DMS153 treated with DMSO at 0.1 percent for 48 hours (cell line): ENCODE results near the gene SLC35A5.
"Not testable (repeated sequence)": the region's sequence is repeated elsewhere in the genome, so short reads cannot be mapped to it uniquely, and the experiment has no call there.

Experiments
- DNase-seq: peaks from one replicate; lab custom pipeline; 2025; ENCODE audit not compliant: unreplicated experiment; lab: John Stamatoyannopoulos, UW

Gene SLC35A5, protein sequence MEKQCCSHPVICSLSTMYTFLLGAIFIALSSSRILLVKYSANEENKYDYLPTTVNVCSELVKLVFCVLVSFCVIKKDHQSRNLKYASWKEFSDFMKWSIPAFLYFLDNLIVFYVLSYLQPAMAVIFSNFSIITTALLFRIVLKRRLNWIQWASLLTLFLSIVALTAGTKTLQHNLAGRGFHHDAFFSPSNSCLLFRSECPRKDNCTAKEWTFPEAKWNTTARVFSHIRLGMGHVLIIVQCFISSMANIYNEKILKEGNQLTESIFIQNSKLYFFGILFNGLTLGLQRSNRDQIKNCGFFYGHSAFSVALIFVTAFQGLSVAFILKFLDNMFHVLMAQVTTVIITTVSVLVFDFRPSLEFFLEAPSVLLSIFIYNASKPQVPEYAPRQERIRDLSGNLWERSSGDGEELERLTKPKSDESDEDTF

DNA sequence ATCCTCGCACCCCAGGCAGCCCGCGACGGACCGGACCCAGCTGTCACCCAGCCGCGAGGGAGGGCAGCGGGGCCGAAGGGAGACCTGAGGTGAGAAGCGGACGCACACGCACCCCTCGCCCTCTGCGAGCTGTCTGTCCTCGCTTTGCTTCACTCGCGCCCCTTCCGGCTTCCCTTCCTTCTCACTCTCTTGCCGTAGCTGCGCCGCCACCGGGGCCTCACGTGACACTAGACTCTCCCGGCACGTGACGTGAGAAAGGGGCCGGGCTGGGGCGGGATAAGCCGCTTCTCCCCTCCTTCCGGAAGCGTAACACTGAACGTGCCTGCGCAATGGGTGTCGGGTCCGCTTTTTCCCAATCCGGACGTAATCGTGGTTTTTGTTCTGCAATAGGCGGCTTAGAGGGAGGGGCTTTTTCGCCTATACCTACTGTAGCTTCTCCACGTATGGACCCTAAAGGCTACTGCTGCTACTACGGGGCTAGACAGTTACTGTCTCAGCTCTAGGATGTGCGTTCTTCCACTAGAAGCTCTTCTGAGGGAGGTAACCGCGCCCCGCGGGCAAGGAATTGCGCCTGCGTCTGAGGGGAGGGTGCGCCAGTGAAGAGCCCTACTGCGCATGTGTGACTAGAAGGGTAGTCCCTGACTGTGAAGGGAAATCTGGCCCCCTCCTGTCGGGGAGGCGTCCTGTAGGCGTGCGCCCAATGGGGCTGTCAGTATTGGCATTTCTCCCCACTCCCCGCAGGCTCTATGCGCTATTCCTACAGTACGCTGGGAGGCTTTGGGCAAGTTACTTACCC is at the start of gene SLC35A5, which contains the start of gene ATG3:
TSS of gene SLC35A5 (plus strand) at position 312 of the 796 bp plus-strand sequence. CDS start 1,359 bp downstream, outside the sequence.
TSS of gene ATG3 (minus strand) at position 229 of the 796 bp plus-strand sequence. CDS start 434 bp downstream, outside the sequence.
- peak; percentile 94 for DNase-seq

DNA sequence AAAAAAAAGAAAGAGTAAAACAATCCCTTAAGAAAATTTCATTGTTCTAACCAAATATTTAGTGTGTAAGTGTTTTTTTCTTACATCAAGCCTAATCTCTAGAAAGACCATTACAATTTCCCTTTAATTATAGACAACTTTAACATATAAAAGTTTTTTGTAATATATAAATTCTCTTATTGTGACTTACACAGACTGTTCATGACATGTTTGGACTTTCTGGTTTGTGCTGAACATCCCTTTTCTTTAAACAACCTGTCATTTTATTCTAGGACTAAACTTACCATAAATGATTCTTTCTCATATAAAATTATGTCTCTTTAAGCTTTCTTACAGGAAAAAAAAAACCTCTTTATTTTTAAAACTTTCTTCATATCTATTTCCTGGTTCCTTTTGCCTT is 49.5 kb upstream of the SLC35A5 start:
- DNase-seq, result no peak

DNA sequence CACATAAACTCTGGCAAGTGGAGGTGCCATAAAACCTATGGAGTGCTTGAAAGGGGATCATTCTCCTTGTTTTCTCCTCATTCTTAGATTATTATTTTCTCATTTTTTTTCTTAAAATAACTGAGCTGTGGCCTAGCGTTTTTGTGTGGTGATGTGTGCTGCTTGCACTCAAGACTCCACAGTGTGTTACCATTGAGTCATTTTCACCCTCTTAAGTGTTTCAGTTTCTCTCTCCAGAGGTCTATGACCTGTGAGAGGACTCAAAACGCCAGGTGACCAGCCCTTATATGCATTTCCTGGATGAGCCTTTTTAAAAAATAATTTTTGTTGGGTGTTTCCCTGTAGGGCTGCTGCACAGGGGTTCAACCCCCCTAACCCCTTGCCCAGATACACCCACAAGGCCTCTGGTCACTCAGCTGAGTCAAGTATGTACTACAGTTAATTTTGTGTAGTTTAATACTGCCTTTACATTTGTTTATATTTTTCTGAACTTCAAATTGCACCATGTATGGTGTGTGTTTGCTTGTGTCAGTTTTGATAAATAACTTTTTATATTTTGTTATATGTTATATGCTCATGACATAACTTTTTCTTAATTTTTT is 47.2 kb upstream of the SLC35A5 start:
- no peak for DNase-seq

DNA sequence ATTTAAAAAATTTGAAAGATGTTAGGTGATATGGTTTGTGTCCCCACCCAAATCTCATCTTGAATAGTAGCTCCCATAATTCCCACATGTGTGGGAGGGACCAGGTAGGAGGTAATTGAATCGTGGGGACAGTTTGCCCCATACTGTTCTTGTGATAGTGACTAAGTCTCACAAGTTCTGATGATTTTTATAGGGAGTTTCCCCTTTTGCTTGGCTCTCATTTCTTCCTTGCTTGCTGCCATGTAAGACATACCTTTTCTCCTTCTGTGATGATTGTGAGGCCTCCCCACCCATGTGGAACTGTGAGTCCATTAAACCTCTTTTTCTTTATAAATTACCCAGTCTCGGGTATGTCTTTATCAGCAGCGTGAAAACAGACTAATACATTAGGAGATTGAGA is 42.9 kb upstream of the SLC35A5 start:
- not testable (repeated sequence) for DNase-seq

DNA sequence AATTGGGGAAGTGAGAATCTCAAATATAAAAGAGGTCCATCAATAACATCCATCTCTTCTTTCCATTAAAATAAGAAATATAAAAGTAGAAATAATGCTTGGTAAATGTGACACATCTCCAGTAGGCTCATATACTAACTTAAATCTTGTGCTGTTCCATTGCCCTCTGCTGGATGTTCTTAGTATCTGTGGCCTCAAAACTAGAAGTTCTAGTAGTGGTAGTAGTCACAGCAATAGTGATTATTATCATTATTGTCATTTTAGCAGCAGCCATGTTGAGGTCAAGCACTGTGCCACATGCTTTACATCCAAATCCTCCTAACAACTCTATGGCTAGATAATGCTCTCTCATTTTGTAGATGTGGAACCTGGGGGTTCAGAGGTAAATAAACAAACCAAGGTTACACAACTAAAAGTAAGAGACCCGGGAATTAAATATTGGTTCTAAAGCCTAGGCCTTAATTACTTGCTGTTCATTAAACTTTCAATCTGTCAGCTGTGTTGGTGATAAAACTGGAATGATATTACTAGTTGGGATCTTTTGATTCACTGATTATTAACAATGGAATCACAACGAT is 42.3 kb upstream of the SLC35A5 start:
- DNase-seq, result peak; percentile 43

DNA sequence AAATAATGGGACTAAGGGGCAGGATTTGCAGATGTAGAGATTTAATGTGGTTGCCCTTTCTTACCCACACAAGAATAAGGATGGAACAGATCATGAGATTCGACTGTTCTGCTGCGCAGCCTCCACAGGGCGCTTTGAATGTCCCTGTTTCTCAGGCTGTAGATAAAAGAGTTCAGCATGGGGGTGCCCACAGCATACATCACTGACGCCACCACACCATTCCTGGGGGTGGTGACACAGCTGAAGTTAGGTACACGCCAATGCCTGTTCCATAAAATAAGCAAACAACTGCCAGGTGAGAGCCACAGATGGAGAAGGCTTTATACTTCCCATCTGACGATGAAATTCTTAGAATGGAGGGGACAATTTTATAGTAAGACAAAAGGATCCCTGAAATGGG is 37.7 kb upstream of the SLC35A5 start:
- not testable (repeated sequence) for DNase-seq

DNA sequence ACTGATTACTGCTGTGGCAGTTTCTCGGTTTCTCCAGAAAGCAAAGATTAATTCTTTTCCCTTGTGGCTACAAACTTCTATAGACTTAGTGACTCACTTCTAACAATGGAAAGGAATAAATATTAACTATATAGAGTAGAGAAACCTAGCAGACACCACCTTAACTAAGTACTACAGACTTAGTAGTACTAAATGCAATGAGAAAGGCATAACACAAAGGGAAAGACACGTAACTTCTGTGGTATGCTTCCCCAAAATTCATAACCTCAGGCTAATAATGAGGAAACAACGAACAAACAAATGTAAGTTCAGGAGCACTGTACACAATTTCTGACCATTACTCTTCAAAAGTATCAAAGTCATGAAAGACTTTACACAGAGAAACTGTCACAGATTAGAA is 31.3 kb upstream of the SLC35A5 start:
- no peak for DNase-seq

DNA sequence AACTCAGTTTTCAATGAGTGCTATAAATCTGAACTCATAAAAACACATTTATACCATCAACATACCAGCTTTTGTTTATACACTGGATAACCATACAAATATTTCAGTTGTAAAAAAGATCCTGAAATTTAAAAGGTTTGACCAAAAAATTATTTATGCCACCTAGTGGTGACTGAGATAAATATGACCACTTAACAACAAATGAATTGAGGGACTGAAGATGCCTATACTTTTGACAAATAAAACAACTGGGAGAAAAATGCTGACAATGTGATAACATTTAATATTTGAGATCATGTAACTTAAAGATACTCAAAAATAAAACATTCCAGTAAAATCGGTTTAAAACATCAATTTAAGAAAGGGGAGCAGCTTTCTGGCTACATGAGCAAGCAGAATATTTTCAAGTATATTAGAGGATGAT is 30.5 kb upstream of the SLC35A5 start:
- peak; percentile 21 for DNase-seq

DNA sequence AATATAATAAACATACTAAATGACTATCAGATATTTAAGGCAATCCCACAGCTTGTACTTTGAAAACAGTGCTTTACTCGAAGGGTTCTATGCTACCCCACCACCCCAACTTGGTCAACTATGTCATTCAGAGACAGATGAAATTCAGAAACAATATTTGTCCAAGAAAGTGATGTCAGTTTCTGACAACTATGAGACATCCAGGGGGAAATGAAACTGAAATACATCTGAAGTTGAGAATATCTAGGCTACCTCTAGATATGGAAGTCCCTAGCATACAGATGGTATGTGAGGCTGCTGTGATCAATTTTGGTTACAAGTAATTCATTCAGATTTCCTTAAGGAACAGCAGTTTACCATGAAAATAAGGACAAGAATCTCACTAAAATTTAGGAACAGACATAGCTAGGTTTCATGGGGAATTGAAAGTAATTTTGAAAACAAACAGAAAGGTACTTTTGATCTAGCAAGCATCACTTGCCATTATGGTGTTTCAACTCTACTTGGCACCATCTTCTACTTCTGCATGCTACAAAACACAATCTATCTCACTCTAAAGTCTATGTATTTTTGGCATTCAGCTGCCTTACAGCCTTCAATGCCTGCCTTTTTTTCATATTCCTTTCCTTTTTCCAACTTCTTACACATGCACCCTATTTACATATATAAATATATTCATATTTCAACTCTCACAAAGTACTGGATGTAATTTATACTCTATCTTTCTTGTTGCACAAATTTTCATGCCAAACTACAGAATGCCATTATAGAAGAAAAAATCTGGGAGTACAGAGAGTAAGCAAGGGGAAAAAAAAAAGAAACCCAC is 21.8 kb upstream of the SLC35A5 start:
- DNase-seq, result no peak

DNA sequence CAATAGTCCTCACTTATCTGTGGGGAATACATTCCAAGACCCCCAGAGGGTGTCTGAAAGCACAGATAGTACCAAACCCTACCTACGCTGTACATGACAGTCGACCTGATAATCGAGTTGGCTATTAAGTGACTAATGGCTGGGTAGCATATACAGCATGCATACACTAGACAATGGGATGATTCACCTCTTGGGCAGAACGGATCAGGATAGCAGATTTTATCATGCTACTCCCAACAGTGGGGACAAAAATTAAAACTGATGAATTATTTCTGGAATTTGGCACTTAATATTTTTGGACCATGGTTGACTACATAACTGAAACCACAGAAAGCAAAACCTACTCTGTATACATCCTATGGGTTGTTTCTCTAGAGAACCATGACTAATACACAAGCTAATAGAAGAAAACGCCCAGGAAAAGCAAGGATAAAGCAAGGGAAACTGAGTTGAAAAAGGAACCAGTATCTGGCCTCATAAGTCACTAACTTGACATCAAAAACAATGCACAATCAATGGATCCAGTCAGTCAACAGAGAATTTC is 15.6 kb upstream of the SLC35A5 start:
- DNase-seq, result no peak

DNA sequence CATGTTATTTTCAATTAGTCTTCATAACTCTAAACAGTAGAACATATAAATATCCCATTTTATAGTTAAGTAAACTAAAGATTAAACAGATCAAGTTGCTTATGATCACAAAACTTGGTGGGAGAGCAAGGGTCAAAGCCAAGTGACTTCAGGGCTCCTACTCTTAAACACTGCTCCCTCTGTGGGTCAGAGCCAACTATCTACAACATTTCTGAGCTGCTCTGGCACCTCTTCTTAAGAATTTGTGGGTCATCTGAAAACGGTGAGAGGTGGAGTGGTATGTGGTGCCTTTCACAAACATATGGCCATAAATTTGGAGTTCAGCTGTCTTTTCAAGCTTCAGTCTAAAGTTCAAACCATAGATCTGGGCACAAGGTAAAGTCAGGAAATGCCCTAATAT is 11.0 kb upstream of the SLC35A5 start:
- no peak for DNase-seq

DNA sequence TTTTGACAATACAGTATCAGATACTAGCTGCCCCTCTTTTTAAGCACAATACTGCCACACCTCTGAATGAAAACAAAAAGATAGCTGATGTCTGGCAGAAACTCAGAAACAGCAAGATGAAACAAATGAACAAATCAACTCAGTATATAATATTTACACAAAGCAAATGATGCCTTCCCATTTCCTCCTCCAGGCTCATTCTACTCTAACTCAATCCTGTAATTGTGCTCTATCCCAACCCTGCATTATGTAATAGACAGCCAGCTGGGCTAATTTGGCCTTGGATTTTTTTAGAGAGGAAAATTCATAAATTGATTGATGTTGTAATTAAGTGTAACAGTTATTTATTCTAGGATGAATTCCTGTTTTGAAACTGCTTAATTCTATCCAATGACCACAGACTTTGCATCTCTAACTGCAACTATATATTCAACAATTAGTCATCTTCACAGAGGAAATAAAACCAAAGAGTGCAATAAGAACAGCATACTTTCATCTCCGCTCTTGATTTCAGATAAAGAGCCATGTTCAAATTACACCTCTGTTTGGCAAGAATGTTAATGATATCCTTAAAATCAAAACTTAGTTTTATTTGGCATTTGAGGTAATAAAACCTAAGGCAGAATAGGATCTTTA is 6.2 kb upstream of the SLC35A5 start:
- peak; percentile 14 for DNase-seq

DNA sequence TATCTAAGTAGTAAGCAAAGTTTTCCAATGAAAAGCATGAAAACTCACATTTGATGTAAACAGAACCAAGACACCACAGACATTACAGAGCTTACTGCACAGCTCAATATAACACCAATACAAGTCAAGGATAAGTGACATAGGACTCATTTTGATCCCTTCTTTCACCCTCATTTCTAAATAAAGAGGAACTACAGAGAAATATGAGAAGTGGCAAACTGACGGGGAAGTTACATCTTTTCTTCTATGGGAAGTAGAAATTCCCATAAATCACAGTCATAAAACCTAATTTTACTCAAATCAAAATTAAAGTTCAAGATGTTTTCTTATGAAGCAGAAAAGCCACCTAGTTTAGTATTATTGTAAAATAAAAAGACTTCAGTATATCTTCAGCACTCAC is 3.9 kb upstream of the SLC35A5 start:
- DNase-seq, result no peak

DNA sequence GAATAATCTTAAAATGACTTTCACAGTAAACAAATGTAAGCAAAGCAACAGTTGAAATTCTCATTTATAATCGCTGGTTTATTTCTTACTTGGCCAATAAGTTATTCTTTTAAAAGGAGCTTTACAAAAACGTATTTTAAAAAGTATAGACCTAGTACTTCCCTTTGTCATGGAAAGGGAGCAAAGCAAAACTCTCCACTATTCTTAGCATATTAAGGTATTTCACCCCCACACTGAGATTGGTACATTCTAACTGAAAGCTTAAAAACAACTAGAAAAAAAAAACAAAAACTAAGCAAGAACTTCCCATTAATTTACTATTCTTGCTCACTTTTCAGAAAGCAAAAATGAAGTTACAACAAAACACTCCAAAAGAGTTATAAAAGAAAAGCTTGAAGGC is 1.5 kb upstream of the SLC35A5 start:
- no peak for DNase-seq

DNA sequence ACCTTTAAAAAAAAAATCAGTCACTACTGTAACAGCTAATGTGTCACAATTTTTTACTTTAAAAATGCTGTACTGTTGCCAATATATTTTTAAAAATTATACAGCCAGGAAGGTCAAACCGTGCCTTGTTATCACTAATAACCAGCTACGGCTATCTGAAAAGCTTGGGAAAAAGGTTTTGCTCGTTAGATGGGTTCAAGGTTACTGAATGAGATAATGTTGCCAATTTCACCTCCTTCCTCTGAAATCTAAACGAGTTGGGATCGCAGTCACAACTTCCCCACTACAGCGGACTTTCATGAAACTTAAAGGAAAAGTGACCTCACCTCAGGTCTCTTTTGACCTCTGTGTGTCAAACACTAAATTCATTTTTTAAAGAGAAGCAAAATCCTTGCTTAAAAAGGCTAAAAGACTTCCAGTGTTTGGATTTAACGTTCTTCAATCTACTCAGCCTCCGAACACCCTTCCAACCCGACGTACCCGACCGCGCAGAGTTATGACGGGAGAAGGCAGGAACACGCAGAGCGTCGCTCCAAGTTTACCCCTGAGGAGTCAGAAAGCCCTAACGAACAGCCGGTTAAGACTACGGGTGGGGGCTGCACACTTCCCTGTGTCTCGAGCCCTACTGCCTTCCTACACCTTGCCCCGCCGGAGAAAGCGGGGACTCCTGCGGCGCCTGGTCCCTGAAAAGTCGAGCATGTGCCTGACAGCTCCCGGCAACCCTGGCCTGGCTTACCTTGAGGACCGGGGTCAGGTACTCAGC is 943 bp upstream of the SLC35A5 start:
- DNase-seq, result peak; percentile 27

DNA sequence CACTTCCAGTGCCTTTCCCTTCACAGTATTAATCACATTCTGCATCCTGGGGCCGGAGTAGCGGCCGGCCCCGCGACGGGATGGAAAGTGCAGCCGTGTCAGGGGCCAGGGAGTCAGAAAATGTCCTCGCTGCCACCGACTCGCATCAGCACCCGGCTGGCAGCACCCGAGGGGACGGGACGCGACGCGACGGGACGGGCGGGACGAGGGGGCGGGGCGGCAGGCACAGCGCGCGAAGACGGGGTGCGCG is 436 bp upstream of the SLC35A5 start:
- DNase-seq, result peak; percentile 62

DNA sequence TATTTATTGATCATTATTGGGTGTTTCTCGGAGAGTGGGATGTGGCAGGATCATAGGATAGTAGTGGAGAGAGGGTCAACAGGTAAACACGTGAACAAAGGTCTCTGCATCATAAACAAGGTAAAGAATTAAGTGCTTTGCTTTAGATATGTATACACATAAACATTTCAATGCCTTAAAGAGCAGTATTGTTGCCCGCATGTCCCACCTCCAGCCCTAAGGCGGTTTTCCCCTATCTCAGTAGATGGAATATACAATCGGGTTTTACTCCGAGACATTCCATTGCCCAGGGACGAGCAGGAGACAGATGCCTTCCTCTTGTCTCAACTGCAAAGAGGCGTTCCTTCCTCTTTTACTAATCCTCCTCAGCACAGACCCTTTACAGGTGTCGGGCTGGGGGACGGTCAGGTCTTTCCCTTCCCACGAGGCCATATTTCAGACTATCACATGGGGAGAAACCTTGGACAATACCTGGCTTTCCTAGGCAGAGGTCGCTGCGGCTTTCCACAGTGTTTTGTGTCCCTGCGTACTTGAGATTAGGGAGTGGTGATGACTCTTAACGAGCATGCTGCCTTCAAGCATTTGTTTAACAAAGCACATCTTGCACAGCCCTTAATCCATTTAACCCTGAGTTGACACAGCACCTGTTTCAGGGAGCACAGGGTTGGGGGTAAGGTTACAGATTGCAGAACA is 2.5 kb downstream of the SLC35A5 start:
- DNase-seq, result not testable (repeated sequence)

DNA sequence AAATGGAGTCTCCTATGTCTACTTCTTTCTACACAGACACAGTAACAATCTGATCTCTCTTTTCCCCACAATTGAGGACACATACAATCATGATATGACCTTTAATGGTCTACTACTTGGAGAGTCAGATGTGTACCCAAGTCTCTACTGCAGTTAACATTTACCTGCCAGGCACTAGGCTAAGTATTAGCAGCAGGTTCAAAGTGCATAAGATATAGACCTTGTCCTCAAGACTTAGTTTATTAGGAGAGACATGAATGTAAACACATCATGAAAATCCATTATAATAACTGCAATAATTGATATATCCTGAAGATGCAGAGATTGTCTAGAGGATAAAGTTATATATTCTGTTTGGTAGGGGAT is 3.1 kb downstream of the SLC35A5 start:
- DNase-seq, result no peak

DNA sequence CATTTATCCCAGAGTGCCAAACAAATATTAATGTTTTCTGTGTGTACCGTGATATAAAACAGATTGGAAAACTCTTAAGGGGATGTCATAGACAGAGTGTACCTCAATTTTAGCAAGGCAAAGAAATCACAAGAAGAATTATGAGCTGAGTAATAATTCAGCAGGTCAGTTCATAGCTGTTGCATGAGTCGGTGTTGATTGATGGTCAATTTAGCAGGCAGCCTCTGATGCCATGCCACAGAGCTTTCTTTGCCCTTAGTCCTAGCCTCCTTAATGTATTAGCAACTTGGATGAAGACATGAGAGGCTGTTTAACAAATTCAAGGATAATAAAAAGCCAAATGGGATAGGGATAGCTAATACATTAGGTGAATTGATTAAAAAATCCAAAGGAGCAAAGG is 6.8 kb downstream of the SLC35A5 start:
- DNase-seq, result no peak
